ENCODE data around the gene IGSF21.

Gene IGSF21

DNA sequence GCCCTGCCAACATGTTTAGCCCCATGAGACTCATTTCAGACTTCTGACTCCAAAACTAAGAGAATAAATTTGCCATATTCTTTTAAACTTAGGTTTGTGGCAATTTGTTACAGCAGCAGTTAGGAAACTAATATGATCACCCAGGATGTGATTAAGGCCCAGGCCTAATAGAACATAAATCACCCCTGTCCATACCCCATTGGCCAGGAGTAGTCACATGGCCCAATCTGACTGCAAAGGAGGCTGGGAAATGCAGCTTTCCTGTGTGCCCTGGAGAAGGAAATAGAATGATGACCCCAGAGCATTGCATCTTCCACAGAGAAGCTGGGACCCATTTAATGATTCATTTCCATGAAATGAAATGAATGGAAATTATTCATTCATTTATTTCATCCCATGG lies 272.7 kb downstream of the IGSF21 start:
- no peak for DNase-seq

DNA sequence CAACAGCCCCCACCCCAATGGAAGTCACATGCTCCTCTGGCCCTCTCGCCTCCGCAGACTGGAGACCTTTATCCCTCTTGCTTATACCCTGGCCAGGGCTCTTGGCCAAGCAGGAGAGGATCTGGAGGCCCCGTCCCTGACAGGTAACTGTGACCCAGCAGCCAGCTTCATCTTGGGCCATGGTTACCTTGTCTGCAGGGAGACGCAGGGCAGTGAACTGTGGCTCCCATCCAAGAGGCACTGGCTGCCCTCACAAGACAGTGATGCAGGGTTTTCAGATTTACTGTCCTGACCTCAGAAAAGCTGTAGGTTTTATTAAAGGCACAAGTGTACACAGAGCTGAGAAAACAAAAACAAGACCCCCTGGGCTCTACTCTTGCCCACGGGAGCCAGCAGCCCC lies 276.5 kb downstream of the IGSF21 start:
- DNase-seq, result no peak

DNA sequence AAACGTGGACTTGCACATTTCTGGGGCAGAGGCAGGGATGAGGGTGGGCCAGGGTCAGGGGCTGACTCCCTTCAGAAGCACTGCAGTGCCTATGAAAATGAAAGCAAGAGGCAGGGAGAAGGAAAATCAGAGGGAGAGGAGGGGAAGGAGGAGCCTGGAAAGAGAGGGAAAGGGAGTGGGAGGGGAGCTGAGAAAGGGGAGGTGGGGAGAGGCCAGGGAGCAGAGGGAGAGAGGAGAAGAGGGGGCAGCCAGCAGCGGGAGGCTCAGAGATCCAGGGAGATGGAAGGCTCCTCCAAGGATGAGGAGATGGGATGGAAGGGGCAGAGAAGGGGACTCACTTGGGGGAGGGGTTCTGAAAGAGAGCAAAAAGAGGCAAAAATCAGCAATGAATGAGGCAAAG lies 276.9 kb downstream of the IGSF21 start:
- no peak for DNase-seq

DNA sequence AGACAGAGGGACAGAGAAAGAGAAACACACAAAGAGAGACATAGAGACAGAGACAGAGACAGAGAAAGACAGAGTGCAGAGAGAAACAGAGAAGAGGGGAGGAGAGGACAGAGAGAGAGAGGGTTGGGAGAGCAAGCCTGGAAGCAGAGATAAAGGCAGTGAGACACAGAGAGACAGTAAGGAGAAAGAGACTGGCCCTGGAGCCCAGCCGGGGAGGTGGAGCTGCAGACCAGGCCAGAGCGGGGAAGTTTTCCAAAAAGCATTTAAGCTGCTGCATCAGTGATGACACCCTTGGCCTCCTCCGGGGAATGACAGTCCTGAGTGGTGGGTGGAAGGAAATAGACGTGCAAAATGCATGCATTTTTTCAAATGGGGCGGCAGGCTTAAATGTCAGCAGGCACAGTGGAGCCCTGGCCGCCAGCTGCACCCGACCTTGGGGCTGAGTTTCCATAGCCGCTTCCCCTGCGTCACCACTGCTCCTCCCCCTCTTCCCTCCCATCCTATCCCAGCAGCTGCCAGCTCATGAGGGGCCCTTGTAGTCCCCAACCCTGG lies 277.7 kb downstream of the IGSF21 start:
- DNase-seq, result no peak

DNA sequence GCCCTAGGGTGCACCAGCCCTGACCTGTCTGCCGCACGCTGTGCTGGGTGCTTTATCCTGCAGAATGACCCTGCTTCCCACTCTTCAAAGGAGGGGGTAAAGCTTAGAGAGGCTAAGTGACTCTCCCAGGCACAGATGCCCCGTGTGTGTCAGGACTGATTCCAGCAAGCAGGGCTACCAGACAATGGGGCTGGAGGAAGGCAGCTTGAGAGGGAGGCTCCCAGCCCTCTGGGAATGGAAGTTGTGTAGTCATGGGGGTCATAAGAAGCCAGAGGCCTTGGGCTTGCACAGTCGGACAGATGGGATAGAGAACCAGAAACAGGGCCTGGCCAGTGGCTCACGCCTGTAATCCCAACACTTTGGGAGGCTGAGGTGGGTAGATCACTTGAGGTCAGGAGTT lies 279.0 kb downstream of the IGSF21 start:
- DNase-seq, result no peak

DNA sequence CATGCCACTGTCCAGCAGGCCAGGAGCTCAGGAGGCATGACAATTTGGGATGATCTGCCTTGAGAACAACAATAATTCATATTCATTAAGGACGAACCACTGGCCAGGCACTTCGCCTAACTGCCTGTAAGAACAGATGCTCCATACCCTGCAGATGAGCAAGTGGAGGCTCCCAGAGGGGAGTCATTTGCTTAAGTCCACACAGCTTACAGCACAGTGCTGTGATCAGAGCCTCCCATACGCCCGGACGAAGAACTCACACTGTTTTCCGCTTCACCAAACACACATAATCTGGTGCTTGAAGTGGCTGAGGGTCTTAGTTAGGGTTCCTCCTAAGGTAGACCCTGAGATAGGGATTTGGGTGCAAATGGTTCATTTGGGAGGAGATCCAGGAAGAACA lies 279.7 kb downstream of the IGSF21 start:
- DNase-seq, result no peak

DNA sequence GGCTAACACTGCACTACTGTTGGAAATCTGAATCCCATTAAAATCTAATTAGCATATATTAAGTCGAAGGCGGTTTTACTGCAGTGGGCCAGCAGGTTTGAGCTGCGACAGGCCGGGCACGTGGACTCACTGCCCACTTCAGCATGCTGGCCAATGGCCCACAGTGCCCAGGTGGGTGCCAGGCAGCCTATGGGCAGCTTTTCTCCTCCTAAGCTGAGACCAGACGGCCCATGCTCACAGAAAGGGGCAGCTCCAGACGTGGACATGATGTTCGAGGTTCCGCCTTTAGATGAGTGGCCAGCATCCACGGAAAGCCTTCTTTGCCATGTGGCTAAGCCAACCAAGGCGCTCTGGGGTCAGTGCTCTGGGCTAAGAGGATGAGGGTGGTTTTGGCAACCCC lies 283.4 kb downstream of the IGSF21 start:
- DNase-seq, result no peak

DNA sequence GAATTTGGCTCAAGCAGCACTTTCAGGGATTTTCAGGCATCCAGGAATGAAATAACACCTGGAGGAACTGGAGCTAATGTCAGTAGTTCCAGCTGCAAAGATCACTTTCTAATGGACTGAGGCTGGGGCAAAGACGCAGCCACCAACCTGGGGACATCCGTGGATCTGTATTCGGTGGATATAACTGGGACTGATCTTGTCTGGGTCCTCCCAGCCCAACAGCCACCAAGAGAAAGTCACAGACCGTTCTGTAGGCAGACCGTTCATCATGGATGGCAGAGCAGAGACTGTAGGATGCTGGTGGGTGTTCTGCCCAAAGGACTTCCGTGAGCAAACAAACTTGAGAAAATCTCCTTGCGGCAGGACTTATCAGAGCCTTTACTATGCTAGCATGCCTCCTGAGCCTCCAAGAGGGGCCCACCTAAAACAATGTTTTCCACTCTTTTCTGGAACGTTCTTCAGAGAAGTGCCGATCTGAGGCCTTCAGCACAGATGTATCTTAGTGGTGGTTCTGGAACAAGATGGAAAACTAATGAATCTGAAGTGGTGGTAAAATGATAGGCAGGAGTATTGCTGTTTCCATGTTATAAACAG lies 287.1 kb downstream of the IGSF21 start:
- no peak for DNase-seq

DNA sequence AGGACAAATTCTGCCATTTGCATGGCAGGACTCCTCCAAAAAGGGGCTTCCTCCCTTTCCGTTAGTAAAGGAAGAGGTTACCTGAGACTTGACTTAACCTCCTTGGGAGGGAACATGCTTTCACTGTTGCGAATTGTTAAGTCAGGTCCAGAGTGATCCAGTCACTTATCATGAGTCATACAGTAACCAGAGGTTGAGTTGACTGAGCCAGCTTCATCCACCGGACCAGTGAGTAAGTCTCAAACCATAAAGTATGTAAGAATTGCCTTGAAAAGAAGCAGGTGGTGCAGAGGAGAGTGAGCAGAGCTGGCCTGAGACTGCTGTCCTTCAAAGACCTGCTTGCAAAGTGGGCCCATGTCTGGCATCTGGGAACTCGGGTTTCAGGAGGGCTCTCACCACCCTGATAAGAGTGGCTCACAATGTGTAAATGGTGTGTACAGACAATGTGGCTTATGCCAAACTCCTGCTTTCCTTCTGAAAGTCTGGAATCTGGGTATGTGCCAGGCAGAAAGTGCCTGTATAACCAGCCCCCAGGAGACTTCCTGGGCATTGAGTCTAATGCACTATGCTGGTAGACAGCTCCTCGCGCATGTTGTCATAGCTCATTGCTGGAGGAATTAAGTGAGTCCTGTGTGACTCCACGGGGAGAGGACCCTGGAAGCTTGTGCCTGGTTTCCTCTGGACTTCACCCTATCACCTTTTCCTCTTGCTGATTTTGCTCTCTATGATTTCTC lies 288.8 kb downstream of the IGSF21 start:
- DNase-seq, result no peak

DNA sequence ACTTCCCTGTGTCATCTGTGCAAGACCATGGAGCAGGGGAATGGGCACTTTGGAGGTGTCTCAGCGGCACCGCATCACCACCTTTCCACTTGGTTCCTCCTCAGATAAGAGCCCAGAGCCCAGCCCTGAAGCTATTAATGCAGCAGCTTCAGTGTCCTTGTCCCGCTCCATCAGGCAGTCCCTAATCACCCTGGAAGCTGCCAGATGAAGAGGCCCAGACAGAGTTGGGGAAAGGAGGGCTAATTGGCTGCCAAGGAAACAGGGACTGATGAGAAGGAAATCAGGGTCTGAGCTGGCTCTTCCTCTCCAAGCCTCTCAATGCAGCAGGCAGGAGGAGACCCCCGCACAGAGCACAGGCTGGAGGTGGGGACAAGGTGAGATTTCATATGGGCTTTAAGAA lies 290.0 kb downstream of the IGSF21 start:
- no peak for DNase-seq

DNA sequence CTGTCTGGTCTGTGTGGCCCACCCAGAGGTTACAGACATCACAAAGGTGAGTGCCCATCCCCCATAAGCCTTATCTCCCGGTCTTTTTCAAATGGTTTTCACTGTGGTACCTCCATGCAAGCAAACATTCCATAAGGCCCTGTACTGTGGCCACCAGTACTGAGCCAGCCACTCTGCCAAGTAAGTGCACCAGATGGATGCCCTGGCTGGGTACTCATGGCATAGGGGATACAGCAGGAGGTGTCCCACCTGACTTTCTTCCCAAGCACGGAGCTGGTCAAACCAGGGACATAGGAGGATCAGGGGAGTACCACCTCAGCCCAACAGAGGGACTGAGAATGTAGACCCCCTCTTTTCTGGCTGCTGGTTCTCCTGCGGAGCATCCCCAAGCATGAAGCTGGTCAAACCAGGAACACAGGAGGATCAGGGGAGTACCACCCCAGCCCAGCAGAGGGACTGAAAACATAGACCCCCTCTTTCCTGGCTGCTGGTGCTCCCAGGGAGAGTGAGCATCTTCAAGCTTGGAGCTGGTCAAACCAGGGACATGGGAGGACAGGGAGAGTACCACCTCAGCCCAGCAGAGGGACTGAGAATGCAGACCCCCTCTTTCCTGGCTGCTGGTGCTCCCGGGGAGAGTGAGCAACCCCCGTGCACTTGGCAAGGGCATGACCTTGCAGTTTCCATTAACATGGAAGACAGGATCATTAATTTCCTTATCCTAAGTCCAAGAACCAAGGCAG lies 291.4 kb downstream of the IGSF21 start:
- DNase-seq, result no peak

DNA sequence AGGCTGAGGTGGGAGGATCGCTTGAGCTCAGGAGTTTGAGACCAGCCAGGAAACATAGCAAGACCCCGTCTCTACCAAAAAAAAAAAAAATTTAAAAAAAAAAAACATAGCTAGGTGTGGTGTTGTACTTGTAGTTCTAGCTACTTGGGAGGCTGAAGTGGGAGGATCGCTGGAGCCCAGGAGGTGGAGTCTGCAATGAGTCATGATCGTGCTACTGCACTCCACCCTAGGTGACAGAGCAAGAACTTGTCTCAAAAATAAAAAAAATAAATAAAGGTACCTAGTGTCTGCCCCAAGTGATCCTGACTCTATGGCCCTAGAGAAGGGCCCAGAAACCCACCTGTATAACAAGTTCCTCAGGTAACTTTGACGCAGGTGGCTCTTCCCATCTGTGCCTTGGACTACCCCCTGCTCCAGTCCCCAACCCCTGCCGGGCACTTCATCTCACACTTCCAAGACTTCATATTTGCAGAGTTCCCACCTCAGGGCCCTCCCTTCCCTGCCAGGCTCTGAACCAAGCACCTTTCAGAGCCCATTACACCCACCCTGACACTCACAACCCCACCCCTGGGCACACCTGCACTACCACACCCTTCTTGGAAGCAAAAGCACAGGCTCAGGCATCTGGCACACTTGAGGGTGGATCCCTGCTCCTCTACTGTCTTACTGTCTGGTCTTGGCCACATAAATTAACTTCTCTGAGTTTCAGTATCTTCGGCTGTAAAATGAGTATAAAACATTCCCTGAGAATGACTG lies 292.9 kb downstream of the IGSF21 start:
- DNase-seq, result no peak

DNA sequence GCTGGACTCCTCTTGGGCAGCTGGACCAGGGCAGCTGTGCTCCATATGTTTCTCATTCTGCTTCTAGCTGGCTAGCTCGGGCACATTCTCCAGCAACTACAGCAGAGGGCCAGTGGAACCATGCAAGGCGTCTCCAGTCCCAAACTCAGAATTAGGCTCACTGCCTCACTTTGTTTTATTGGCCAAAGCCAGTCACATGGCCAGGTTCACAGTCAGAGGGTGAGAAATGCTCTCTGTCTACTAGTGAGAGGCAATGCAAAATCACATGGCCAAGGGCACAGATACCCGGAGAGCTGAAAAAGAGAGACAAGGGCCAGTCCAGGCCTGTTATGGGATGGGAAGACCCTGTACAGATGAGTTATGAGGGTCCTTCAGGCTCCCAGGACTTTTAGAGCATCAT lies 294.3 kb downstream of the IGSF21 start:
- DNase-seq, result no peak

DNA sequence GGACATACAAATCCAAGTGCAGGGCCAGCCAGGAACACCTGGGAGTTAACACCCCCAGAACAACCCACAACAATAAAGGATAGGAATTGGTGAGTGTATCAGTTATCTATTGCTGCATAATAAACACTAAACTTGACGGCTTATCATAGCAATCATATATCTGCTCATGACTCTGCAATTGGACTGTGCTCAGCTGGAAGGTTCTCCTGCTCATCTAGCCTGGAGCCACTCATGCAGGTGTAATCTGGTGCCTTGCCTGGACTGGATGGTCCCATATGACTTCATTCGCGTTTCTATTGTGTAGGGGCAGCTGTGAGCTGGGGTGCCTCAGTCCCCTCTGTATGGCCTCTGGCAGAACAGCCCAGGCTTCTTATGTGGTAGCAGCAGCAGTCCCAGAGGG lies 296.9 kb downstream of the IGSF21 start:
- DNase-seq, result no peak

DNA sequence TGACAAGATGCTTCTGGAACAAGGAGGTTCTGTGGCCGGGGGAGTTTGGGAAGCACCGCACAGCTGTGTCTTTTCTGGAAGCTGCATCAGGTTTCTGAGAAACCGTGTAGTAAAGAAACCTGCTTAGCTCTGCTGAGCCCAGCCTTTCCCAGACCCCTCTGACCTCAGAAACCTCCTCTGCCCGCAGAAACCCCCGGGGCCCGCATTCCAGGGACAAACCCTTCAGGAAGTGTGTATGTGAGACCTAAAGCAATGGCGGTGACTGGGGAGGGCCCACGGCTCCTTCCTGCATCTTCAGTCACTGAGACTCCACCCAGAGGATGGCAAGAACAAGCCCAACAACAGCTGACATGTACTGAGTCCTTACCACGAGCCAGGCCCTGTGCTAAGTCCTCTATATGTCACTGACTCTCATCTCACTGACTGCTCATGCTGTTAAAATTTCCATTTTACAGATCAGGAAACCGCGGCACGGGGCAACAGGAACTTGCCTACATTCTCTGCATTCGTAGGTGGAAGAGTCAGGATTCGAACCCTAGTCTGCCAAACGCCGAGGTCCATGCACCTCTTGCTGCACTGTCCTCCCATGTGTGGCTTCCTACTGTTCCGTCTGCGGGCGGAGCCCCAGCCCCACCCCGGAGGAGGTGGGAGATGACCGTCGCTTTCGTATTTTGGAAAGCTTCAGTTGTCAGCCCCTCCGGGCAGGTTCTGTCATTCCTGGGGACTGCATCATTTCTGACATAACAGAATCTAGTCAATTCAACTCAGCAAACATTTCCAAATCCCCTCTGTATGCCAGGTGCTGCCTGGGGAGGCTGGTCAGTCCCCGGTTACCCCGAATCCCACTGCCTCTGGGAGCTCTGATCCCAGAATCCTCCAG lies 299.8 kb downstream of the IGSF21 start:
- no peak for DNase-seq

DNA sequence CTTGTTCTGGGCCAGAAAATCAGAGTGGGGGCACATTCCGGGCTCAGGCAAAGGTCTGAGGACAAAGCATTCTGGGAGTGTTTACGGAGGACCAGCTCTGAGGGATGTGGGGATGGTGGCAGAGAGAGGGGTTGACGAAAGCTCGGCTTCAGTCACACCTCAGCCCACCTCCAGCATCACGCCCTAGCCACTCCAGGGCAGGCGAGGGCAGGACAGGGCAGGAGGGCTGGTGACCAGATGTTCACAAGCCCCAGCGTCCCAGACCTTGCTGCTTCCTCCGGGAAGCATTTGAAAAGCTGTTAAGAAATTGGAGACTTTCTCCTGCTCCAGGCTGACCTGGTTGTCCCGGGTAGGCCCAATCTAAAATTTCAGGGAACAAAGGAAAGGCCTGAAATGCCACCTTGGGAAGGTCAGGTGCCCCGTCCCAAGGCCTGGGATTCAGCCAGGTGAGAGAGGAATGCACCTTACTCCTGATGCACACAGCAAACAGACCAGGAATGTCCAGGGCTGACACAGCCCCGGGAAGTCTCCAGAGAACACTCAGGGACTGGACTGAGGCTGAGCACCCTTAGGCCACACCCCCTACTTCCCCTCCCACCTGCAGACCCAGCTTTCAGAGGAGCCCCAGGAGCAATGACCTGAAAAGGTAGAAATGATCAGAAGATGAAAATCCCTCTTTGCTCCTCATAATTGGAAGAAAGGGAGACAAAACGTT lies 301.2 kb downstream of the IGSF21 start:
- DNase-seq, result no peak

DNA sequence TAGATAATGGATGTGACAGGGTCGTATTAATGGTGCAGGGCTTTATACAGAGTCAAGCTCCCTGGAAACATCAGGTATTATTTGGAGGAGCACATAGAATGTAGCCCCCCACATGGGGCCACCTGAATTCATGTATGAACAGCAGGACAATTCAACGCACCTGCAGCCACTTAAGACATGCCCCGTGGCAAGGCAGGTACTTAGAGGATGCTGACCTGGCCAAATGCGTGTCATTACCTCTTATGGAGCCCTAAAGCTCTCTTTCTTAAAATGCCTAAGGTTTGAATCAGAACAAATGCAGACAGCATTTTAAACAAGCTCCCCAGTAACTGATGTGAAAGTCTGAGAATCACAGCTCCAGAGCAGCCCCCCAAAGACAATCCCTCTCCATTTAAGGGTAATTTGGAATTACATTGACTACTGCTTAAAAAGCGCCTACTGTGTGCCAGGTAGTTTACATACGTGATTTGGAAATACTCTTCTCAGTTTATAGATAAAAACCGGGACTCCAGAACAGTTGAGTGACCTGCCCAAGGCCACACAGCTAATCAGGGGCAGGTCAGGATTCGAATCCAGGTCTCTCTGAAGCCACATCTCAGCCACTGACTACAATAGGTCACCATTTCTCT lies 302.1 kb downstream of the IGSF21 start:
- DNase-seq, result no peak

DNA sequence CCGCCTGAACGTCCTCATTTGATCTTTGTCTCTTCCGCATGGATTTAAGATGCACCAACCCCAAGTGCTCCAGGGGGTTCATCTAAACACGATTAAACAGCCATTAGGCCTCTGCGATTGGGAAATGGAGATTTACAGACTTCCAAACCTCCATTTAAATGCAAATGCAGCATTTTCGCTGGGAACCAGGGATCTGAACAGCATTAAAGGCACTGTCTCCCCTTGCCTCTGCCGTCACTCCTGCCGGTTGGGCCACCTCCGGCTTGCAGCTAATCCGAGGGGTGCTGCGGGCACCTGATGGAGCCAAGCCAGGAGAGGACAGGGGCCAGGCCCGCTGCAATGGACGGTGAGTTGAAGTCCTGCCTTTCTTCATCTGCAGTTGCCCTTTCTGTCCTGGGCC lies 302.8 kb downstream of the IGSF21 start:
- no peak for DNase-seq

DNA sequence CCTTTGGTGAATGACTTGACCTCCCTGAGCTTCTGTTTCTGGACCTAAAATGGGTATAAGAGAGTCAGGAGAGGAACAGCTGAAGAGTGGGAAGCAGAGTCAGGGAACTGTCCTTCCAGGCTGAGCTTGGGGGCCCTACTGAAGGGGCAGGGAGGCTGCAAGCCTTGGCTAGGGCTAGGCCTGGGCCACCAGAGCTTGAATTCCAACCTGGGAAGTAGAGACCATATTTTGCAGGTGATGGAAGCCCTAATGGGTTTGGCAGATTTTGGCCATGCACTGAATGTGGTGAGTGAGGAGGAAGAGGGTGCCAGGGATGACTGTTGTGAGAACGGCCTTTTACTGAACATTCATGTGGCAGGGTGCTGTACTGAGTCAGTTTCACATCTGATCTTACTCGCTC lies 303.7 kb downstream of the IGSF21 start:
- DNase-seq, result no peak

DNA sequence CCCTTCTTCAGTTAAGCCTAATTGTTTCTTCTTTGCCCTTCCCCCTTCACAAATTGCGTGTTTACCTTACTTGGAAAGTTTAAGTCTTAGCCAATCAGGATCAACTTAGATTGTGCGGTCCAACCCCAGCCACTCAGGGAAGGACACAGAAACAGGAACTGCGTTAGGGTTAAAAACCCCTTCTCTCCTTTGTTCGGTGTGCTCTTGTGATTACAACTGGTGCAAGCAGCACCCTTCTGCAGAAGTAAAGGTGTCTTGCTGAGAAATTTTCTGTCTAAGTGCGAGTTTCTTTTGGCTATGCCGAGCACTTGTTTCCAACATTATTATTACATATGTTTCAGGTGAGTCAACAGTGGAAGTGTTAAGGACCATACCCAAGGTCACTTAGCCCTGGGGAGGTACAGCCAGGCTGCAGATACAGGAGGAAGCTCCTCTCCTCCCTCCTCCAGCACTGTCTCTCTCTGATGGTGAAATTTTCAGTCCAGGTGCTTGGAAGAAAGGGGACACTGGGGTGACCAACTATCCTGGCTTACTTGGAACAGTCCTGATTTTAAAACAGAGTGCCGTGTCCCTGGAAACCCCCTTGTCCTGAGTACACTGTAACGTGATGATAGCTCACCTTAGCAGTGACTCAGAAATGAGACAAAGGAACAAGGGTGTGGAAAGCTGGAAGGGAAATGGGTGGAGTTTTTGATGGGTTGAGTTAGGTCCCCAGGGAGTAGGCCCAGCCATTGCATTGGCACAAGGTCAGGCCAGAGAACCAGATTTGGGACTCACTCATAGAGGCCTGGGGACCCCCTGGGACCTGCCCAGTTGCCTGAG lies 304.4 kb downstream of the IGSF21 start:
- DNase-seq, result no peak
